Cardiac ventricle fibroblast (primary cell): ENCODE measurements around the gene DBN1. TPM values are rescaled to one million over a fixed set of nuclear protein-coding genes. Genes with fewer than 3 reads are reported as not detected.

ENCODE experiments used
- total RNA-seq: library from RNA; depleted of rRNA; stranded (reverse); fragments of >200 nt; gene quantifications from 2 replicates; pipeline ENCODE4 v1.2.3, GENCODE V29; 2015

DBN1 gene
- total RNA-seq: 86.3 and 93.7 TPM in 2 replicates

DNA sequence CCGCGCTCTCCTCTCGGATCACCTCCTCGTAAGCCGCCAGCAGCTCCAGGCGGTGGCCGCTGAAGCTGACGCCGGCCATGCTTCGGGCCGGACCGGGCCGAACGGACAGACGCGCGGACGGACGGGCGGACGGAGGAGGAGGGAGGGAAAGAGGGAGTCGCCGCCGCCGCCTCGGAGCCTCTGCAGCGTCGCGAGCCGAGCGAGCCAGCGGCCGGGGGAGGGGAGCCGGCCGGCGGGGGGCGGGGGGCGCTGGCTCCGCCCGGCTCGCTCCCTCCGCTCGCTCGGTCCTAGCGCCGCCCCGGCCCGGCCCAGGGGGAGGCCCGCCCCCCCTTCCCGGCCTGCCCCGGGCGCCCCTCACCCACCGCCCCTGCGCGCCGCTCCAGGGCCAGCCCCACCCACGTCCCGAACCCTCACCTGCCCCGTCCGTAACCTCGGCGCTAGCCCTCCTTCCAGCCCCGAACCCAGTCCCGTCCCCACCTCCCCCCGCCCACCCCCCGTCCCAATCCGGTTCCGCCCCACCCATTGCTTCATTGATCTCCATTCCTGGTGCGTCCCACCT lies at the start of gene DBN1:
DBN1 (minus strand) TSS at position 192 of the 559 bp plus-strand sequence; CDS start at position 79, 113 bp downstream.

DNA sequence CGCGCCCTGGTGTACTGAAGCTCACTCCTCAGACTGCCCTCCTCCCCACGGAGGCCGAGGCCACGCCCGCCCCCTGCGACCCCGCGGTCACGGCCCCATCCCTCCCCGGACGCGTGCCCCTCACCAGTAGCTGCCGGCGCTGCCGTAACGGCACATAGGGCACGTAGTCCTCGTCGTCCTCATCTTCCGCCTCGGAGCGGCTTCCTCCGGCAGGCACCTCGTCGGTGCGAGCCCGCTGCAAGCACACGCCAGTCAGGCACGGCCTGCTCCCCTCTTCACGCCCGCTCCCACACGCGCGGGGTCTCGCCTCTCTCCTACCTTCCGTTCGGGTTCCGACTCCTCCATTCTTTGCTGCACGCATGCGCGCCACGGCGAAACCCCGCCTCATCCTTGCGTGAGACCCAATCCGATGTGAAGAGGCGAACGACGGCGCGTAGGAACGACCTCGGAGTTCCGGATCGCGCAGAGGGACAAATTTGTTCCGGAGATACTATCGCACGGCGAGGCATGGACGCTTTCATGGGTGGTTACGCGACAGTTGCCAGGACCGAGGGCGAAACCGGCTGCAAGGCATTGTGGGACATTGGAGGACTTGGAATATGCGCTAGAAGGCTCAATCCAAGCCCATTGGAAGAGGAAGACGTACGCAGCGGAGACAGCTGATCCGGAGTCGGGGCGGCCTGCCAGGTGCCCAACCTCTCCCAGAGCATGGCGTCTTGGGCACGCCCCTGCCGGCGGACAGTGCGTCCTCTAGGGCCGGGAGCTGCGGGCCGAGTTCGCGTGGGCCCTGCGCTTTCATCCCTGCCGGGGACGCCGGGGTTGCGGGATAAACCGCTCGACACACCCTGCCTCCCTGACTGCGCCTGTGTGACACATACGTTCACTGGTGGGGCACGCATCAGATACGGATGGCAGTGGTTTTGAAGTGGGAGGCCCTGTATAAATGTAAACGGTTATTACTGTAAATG lies 43.5 kb upstream of the DBN1 start, which contains the start of gene DDX41:
DDX41 (minus strand) TSS at position 361 of the 968 bp plus-strand sequence; CDS start at position 345, 16 bp downstream.

DNA sequence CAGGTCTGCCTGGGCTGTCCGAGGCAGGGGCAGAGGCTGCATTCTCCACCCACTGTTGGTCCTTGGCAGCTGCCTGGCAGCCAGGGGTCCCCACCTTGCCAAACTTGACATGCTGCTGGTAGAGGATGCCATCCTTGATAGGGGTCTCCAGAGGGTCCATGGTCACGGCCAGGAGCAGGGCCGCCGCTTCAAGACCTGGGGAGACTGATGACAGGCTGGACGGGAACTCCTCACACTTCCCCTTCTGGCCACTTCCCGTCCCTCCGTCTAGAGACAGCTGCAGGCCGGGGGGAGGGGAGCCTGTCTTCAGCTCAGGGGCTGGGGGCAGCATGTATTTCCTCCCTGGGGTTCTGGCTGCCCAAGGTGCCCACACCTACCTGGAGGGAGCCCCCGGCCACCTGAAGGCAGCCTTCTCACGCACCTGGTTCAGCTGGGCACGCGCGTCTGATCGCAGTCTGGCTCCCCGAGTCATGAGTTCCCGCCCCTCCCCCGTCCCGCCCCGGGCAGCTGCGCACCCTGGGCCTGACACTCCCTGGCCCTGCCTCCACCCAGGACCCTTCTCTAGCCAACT lies 36.0 kb upstream of the DBN1 start, which contains the start of gene DOK3:
DOK3 (minus strand) TSS at position 446 of the 571 bp plus-strand sequence; CDS start at position 160, 286 bp downstream.

DNA sequence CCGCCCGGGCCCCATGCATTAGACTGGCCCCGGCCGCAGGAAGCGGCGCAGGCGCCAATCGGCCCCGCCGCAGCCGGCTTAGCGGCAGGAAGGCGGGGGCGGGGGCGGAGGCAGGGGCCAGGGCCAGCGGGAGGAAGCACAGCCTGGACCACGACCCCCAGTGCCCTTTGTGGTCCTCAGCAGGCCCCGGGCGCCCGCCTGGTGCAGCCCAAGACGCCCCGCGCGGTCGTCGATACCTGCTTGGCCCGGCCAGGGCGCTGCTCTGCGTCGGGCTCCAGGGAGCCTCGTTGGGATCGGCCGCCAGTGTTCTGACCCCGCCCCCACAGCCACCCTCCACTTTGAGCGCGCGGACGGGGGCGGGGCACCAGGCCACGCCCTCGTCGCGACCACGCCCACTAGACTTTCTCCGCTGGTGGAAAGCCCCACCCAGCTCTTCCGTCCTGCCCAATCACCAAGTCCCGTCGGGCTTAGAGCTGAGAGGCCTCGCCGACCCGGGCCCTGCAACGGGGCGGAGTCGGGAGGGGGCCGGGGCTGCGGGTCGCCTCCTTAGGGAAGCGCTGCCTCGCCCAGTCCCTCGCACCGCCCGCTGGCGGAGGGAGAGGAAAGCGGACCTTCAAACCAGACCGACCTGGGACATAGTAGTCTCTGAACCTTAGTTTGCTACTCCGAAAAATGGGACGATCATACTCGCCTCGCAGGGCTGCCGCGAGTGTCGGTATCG lies 24.0 kb upstream of the DBN1 start, which contains the start of gene PDLIM7:
PDLIM7 (minus strand) TSS at position 313 of the 721 bp plus-strand sequence. CDS start 1,092 bp downstream, outside the sequence.

DNA sequence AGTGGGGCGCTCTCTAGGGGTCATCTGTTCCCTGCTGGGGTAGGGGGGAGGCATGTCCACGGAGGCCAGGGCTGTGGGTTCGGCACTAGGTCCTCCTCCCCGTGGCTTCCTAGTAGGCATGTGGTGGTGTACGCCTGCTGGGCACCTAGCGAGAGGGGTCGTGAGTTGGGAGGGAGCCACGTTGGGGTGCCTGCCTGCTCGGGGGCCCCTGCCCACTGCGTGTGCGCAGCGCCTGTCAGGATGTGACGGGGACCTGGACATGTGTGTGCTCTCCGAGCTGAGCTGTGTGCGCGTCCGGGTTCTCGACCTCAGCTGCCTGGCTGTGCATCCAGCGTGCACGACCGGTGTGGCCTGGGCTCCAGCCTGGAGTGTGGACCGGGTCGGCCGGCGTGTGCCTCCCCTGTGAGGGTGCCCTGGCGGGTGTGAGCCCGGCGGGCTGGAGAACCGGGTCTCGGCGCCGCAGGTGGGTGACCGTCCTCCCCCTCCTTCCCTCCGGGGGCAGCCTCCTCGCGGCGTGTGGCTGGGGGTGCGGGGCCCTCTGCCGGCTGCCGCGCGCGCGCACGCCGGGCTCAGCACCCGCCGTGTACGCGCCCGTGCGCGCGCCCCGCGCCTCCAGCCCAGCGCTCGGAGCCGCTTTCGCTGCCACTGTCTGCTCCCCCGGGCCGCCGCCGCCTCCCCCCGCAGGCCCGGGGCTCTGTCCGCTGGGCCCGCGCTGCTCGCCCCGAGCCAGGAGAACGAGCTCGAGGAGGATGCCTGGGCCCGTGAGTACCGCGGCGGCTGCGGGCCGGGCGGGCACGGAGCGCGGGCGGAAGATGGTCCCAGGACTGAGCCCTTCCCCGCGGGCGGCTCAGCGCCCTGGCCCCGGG lies 27.0 kb downstream of the DBN1 start, which contains the start of gene PRR7:
PRR7 (plus strand) TSS at position 615 of the 866 bp plus-strand sequence. CDS start 8,254 bp downstream, outside the sequence.

DNA sequence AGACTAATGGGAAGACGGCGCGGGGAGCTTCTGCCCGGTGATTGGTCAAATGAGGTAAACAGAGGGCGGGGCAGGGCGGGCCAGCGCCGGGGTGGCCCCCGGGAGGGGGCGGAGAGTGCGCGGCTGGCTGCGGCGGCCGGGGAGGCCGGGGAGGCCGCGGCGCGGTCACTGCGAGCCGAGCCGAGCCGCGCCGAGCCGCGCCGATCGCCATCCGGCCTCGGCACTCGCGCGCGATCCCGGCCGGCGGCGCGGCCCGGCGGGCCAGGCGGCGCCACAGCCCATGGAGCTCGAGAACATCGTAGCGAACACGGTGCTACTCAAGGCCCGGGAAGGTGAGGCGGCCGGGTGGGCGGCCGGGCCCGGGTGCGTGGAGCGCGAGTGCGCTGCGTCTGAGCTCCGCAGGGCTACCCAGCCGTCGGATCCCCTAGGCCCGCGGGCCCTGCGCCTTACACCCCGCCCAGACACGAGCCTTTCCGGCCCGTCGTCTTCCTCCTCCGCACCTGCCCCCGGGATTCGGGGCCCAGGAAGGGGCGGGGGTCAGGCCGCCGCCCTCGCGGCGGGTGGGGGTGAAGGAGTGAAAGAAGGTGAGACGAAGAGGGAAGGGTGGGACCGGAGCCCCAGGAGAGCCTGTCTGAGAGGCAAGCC lies 46.7 kb downstream of the DBN1 start, which contains the start of gene GRK6:
GRK6 (plus strand) TSS at position 111 of the 645 bp plus-strand sequence; CDS start at position 281, 170 bp downstream.

DNA sequence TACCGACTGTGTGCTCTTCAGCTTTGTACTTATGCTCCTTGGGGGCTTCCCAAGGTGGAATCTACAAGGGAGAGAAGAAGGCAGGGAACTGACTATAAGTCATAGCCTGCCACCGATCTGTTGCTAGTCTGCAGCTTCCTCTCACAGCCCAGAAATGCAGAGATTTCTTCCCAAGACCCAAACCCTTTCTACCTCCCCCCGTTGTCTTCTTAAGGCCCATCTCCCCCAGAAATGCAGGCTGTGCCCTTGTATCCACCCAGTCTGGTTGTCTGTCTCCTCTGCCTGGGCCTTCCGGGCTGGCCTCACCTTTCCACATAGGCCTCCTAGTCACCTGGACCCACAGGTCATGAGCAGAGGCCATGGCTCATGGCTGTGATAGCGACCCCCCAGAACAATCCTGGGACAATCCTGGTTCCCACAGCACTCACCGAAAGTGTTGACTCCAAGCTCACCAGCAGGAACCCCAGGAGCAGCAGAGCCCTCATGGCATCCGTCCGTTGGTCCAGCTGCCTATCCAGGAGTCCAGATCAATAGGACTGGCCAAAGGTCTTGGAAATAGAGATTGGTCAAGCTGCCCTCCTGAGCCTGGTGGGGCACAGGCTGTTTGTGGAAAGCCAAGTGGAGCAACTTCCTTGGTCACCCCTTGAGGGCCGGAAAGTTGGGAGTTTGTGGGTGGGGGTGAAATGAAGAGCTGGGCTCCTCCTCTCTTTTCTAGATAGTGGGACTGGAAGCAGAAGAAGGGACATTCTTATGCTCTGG lies 64.2 kb downstream of the DBN1 start, which contains the start of gene F12:
F12 (minus strand) TSS at position 522 of the 759 bp plus-strand sequence; CDS start at position 485, 37 bp downstream.

Other genes with a start within 250 kb of the DBN1 start
- 44.0 and 47.7 TPM in 2 replicates for gene RAB24, start 169.9 kb downstream of the DBN1 start, total RNA-seq
- 57.3 and 63.5 TPM in 2 replicates for gene PRELID1, start 169.8 kb downstream of the DBN1 start, total RNA-seq
- gene MXD3, start 161.7 kb downstream of the DBN1 start, total RNA-seq: 10.5 and 16.7 TPM in 2 replicates
- gene LMAN2, start 122.0 kb downstream of the DBN1 start, total RNA-seq: 302 and 370 TPM in 2 replicates
- gene RGS14, start 115.7 kb downstream of the DBN1 start, total RNA-seq: 9.9 and 34.2 TPM in 2 replicates
- not detected in 2 replicates for gene SLC34A1, start 89.2 kb downstream of the DBN1 start, total RNA-seq
- not detected in 2 replicates for gene PFN3, start 73.0 kb downstream of the DBN1 start, total RNA-seq
- 0.44 and 0.49 TPM in 2 replicates for gene F12, start 64.1 kb downstream of the DBN1 start, total RNA-seq
- 9.5 and 14.7 TPM in 2 replicates for gene GRK6, start 47.0 kb downstream of the DBN1 start, total RNA-seq
- gene PRR7, start 26.8 kb downstream of the DBN1 start, total RNA-seq: 26.0 and 30.6 TPM in 2 replicates
- 96.1 and 124 TPM in 2 replicates for gene PDLIM7, start 24.0 kb upstream of the DBN1 start, total RNA-seq
- gene DOK3, start 36.2 kb upstream of the DBN1 start, total RNA-seq: 0.44 and 2.1 TPM in 2 replicates
- 113 and 114 TPM in 2 replicates for gene DDX41, start 43.3 kb upstream of the DBN1 start, total RNA-seq
- 31.7 and 33.3 TPM in 2 replicates for gene FAM193B, start 80.9 kb upstream of the DBN1 start, total RNA-seq
- 191 and 212 TPM in 2 replicates for gene TMED9, start 118.6 kb upstream of the DBN1 start, total RNA-seq
- 26.5 and 30.3 TPM in 2 replicates for gene B4GALT7, start 126.5 kb upstream of the DBN1 start, total RNA-seq